ENCODE results near the gene MS4A14. TPM values are rescaled to one million over a fixed set of nuclear protein-coding genes. Genes with fewer than 3 reads are reported as not detected.
"Not testable (repeated sequence)": the region's sequence is repeated elsewhere in the genome, so short reads cannot be mapped to it uniquely, and the experiment has no call there.

The MS4A14 gene
- total RNA-seq, 2 donors from 2014 or later, result not detected

- Mint-ChIP-seq H3K27me3 (peaks cover 37% of the 10 kb centered on the region), H3K27ac (no peak within 1 kb of the TSS), H3K4me1 (no peaks in the 10 kb centered on the region), H3K9me3 (no peaks in the 10 kb centered on the region), H3K36me3 (ENCODE audit: low read depth) (no peaks in the 10 kb centered on the region), H3K4me3 (no peak within 1 kb of the TSS)
- ATAC-seq (replicated peaks), result no peak
Measured at GRCh38 chr11:60429272-60429671, 33.0 kb downstream of the MS4A14 start, which contains the start of gene MS4A5. Gene MS4A5 (plus strand): TSS chr11:60429572. CDS start chr11:60429675, 103 bp downstream.

GRCh38 chr11:60431251-60431650 is 35.0 kb downstream of the MS4A14 start:
- H3K9me3 Mint-ChIP-seq, result no peaks in the 10 kb centered on the region
- H3K27ac Mint-ChIP-seq, result no peak overlapping the region
- H3K4me1 Mint-ChIP-seq, result no peaks in the 10 kb centered on the region
- peaks cover 23% of the 10 kb centered on the region for H3K27me3 Mint-ChIP-seq
- no peaks in the 10 kb centered on the region for H3K36me3 Mint-ChIP-seq (ENCODE audit: low read depth)
- no peak overlapping the region for H3K4me3 Mint-ChIP-seq
- no peak for ATAC-seq (replicated peaks)

- Mint-ChIP-seq H3K4me1 (no peaks in the 10 kb centered on the region), H3K36me3 (ENCODE audit: low read depth) (no peaks in the 10 kb centered on the region), H3K9me3 (no peaks in the 10 kb centered on the region), H3K4me3 (no peak overlapping the region), H3K27ac (no peak overlapping the region), H3K27me3 (peaks cover 16% of the 10 kb centered on the region)
- ATAC-seq (replicated peaks), result no peak
Measured at GRCh38 chr11:60433401-60433800, 37.1 kb downstream of the MS4A14 start.

GRCh38 chr11:60447070-60447469 is 50.8 kb downstream of the MS4A14 start:
- Mint-ChIP-seq H3K4me1 (peaks cover 10% of the 10 kb centered on the region), H3K4me3 (peak overlapping the region; percentile 59), H3K36me3 (ENCODE audit: low read depth) (no peaks in the 10 kb centered on the region), H3K27ac (peak overlapping the region; percentile 77), H3K9me3 (no peaks in the 10 kb centered on the region), H3K27me3 (no peaks in the 10 kb centered on the region)
- no peak for ATAC-seq (replicated peaks)

- Mint-ChIP-seq H3K27me3 (no peaks in the 10 kb centered on the region), H3K4me3 (no peak overlapping the region), H3K4me1 (peaks cover 10% of the 10 kb centered on the region), H3K27ac (no peak overlapping the region), H3K36me3 (ENCODE audit: low read depth) (no peaks in the 10 kb centered on the region), H3K9me3 (no peaks in the 10 kb centered on the region)
- ATAC-seq (replicated peaks), result no peak
Measured at GRCh38 chr11:60447846-60448245, 51.6 kb downstream of the MS4A14 start.

- H3K4me1 Mint-ChIP-seq; ATAC-seq (replicated peaks); H3K27ac Mint-ChIP-seq; H3K4me3 Mint-ChIP-seq; H3K27me3 Mint-ChIP-seq; H3K36me3 Mint-ChIP-seq (ENCODE audit: low read depth); H3K9me3 Mint-ChIP-seq: not testable (repeated sequence)
Measured at GRCh38 chr11:60451185-60451584, 54.9 kb downstream of the MS4A14 start.

- H3K27me3 Mint-ChIP-seq, result peaks cover 11% of the 10 kb centered on the region
- no peak overlapping the region for H3K27ac Mint-ChIP-seq
- H3K4me1 Mint-ChIP-seq, result peaks cover 6% of the 10 kb centered on the region
- H3K9me3 Mint-ChIP-seq, result no peaks in the 10 kb centered on the region
- no peak for ATAC-seq (replicated peaks)
- no peaks in the 10 kb centered on the region for H3K36me3 Mint-ChIP-seq (ENCODE audit: low read depth)
- no peak overlapping the region for H3K4me3 Mint-ChIP-seq
Measured at GRCh38 chr11:60454212-60454611, 58.0 kb downstream of the MS4A14 start.

GRCh38 chr11:60455531-60456042 is 59.3 kb downstream of the MS4A14 start, which contains the start of gene MS4A1:
Gene MS4A1 (plus strand): TSS chr11:60455847. CDS start chr11:60462375, 6,528 bp downstream.
- no peaks in the 10 kb centered on the region for H3K36me3 Mint-ChIP-seq (ENCODE audit: low read depth)

GRCh38 chr11:60457576-60457975 is 61.3 kb downstream of the MS4A14 start:
- H3K4me3 Mint-ChIP-seq, result no peak overlapping the region
- peaks cover 6% of the 10 kb centered on the region for H3K4me1 Mint-ChIP-seq
- H3K36me3 Mint-ChIP-seq (ENCODE audit: low read depth), result no peaks in the 10 kb centered on the region
- no peaks in the 10 kb centered on the region for H3K9me3 Mint-ChIP-seq
- no peak overlapping the region for H3K27ac Mint-ChIP-seq
- peaks cover 18% of the 10 kb centered on the region for H3K27me3 Mint-ChIP-seq
- no peak for ATAC-seq (replicated peaks)

More at GRCh38 chr11:60455531-60456042, 59.3 kb downstream of the MS4A14 start, which contains the start of gene MS4A1:
- no peak within 1 kb of the TSS for H3K4me3 Mint-ChIP-seq
- H3K27ac Mint-ChIP-seq, result no peak within 1 kb of the TSS
- H3K9me3 Mint-ChIP-seq, result no peaks in the 10 kb centered on the region
- ATAC-seq (replicated peaks), result no peak
- H3K4me1 Mint-ChIP-seq, result peaks cover 6% of the 10 kb centered on the region
- peaks cover 16% of the 10 kb centered on the region for H3K27me3 Mint-ChIP-seq

GRCh38 chr11:60459345-60459744 is 63.1 kb downstream of the MS4A14 start:
- no peak for ATAC-seq (replicated peaks)
- H3K4me1 Mint-ChIP-seq, result peaks cover 6% of the 10 kb centered on the region
- no peaks in the 10 kb centered on the region for H3K9me3 Mint-ChIP-seq
- H3K4me3 Mint-ChIP-seq, result no peak overlapping the region
- H3K36me3 Mint-ChIP-seq (ENCODE audit: low read depth), result no peaks in the 10 kb centered on the region
- no peak overlapping the region for H3K27ac Mint-ChIP-seq
- peaks cover 15% of the 10 kb centered on the region for H3K27me3 Mint-ChIP-seq

Other genes starting within 250 kb of the MS4A14 start
- not detected for gene MS4A6A, start 213.4 kb upstream of the MS4A14 start, total RNA-seq
- gene MS4A4E, start 153.3 kb upstream of the MS4A14 start, total RNA-seq, result not detected
- not detected for gene MS4A4A, start 115.8 kb upstream of the MS4A14 start, total RNA-seq
- gene MS4A6E, start 69.2 kb upstream of the MS4A14 start, total RNA-seq, result not detected
- not detected for gene MS4A7, start 17.9 kb upstream of the MS4A14 start, total RNA-seq
- gene MS4A5, start 33.1 kb downstream of the MS4A14 start, total RNA-seq, result not detected
- under 1 TPM in 1 of 2 donors, not detected in 1; 0.32 TPM for gene MS4A1, start 59.4 kb downstream of the MS4A14 start, total RNA-seq
- not detected for gene MS4A12, start 96.3 kb downstream of the MS4A14 start, total RNA-seq
- not detected for gene MS4A13, start 118.9 kb downstream of the MS4A14 start, total RNA-seq

Data from activated T-helper 17 cell treated with anti-CD3 and anti-CD28 coated beads, Interleukin-2, amount 50 U/mL, for 72 hours (primary cell).